Effector memory CD4-positive, alpha-beta T cell (primary cell): ENCODE data around the gene CLSTN3.

ENCODE experiments used
- DNase-seq, 3 donors: peaks; one replicate each; pipeline ENCODE4 v3.0.0-alpha.2; 2020
- H3K27ac ChIP-seq: 2 replicates; pipeline ENCODE4 v1.7.0; 2013; ENCODE audit warnings: mild to moderate bottlenecking, low read length, moderate library complexity; ENCODE audit not compliant: insufficient read depth, poor library complexity, severe bottlenecking
- H3K27me3 ChIP-seq: replicated peaks from 2 replicates; pipeline ENCODE4 v1.7.0; 2013; ENCODE audit warnings: mild to moderate bottlenecking, low read length; ENCODE audit not compliant: insufficient read depth, control insufficient read depth, poor library complexity, severe bottlenecking
- H3K36me3 ChIP-seq: 2 replicates; pipeline ENCODE4 v1.7.0; 2013; ENCODE audit warnings: mild to moderate bottlenecking, low read length, moderate library complexity; ENCODE audit not compliant: control insufficient read depth, insufficient read depth
- H3K4me1 ChIP-seq: 2 replicates; pipeline ENCODE4 v1.7.0; 2013; ENCODE audit warnings: low read length, mild to moderate bottlenecking; ENCODE audit not compliant: control insufficient read depth, insufficient read depth, poor library complexity, severe bottlenecking
- H3K4me3 ChIP-seq: 2 replicates; pipeline ENCODE4 v1.7.0; 2013; ENCODE audit warnings: low read length, low read depth, mild to moderate bottlenecking; ENCODE audit not compliant: insufficient read depth, poor library complexity, severe bottlenecking
- H3K9me3 ChIP-seq: 2 replicates; pipeline ENCODE4 v1.7.0; 2013; ENCODE audit warnings: mild to moderate bottlenecking, low read length, moderate library complexity; ENCODE audit not compliant: control insufficient read depth

The CLSTN3 gene

GRCh38 chr12:7093486-7093885 is 36.7 kb upstream of the CLSTN3 start:
- Histone ChIP-seq H3K4me1 (peaks cover 4% of the 10 kb centered on the region), H3K9me3 (no peaks in the 10 kb centered on the region), H3K27ac (no peak overlapping the region), H3K27me3 (no peaks in the 10 kb centered on the region), H3K36me3 (peaks cover 4% of the 10 kb centered on the region), H3K4me3 (no peak overlapping the region)
- DNase-seq, result no peak

- no peak overlapping the region for H3K4me3 ChIP-seq
These were observed 36.3 kb upstream of the CLSTN3 start for GRCh38 chr12:7093892-7094291.

GRCh38 chr12:7096006-7096932 is 33.9 kb upstream of the CLSTN3 start:
- no peaks in the 10 kb centered on the region for H3K27me3 ChIP-seq
- H3K36me3 ChIP-seq, result peaks cover 14% of the 10 kb centered on the region
- DNase-seq, result no peak
- peaks cover 4% of the 10 kb centered on the region for H3K4me1 ChIP-seq
- H3K27ac ChIP-seq, result no peak overlapping the region
- no peaks in the 10 kb centered on the region for H3K9me3 ChIP-seq
- no peak overlapping the region for H3K4me3 ChIP-seq

More at GRCh38 chr12:7093892-7094291, 36.3 kb upstream of the CLSTN3 start:
- no peaks in the 10 kb centered on the region for H3K9me3 ChIP-seq
- DNase-seq, result no peak
- peaks cover 5% of the 10 kb centered on the region for H3K36me3 ChIP-seq
- no peak overlapping the region for H3K27ac ChIP-seq
- H3K4me1 ChIP-seq, result peaks cover 4% of the 10 kb centered on the region
- H3K27me3 ChIP-seq, result no peaks in the 10 kb centered on the region

GRCh38 chr12:7096979-7097378 is 33.2 kb upstream of the CLSTN3 start:
- Histone ChIP-seq H3K27me3 (no peaks in the 10 kb centered on the region), H3K27ac (no peak overlapping the region), H3K4me1 (peaks cover 4% of the 10 kb centered on the region), H3K9me3 (no peaks in the 10 kb centered on the region), H3K4me3 (no peak overlapping the region), H3K36me3 (peaks cover 14% of the 10 kb centered on the region)
- DNase-seq, result no peak

- Histone ChIP-seq H3K36me3 (peaks cover 19% of the 10 kb centered on the region), H3K27me3 (no peaks in the 10 kb centered on the region), H3K9me3 (no peaks in the 10 kb centered on the region), H3K4me3 (no peak overlapping the region), H3K27ac (no peak overlapping the region), H3K4me1 (no peaks in the 10 kb centered on the region)
- no peak for DNase-seq
These were observed 30.7 kb upstream of the CLSTN3 start for GRCh38 chr12:7099290-7099996.

GRCh38 chr12:7100239-7100638 is 29.9 kb upstream of the CLSTN3 start:
- no peaks in the 10 kb centered on the region for H3K4me1 ChIP-seq
- no peaks in the 10 kb centered on the region for H3K27me3 ChIP-seq
- H3K9me3 ChIP-seq, result no peaks in the 10 kb centered on the region
- no peak overlapping the region for H3K4me3 ChIP-seq
- H3K27ac ChIP-seq, result no peak overlapping the region
- peaks cover 19% of the 10 kb centered on the region for H3K36me3 ChIP-seq
- no peak for DNase-seq

GRCh38 chr12:7101047-7101693 is 29.0 kb upstream of the CLSTN3 start:
- Histone ChIP-seq H3K27ac (no peak overlapping the region), H3K4me3 (no peak overlapping the region), H3K9me3 (no peaks in the 10 kb centered on the region), H3K4me1 (no peaks in the 10 kb centered on the region), H3K36me3 (peaks cover 19% of the 10 kb centered on the region), H3K27me3 (no peaks in the 10 kb centered on the region)
- DNase-seq, result no peak

GRCh38 chr12:7101694-7102131 is 28.5 kb upstream of the CLSTN3 start:
- Histone ChIP-seq H3K4me1 (no peaks in the 10 kb centered on the region), H3K4me3 (no peak overlapping the region), H3K27ac (no peak overlapping the region), H3K36me3 (peaks cover 19% of the 10 kb centered on the region), H3K9me3 (no peaks in the 10 kb centered on the region), H3K27me3 (no peaks in the 10 kb centered on the region)
- no peak for DNase-seq

GRCh38 chr12:7102582-7102981 is 27.6 kb upstream of the CLSTN3 start:
- Histone ChIP-seq H3K9me3 (no peaks in the 10 kb centered on the region), H3K36me3 (peaks cover 19% of the 10 kb centered on the region)

More at GRCh38 chr12:7102582-7102981, 27.6 kb upstream of the CLSTN3 start:
- no peaks in the 10 kb centered on the region for H3K27me3 ChIP-seq
- no peak for DNase-seq
- peaks cover under 1% of the 10 kb centered on the region for H3K4me1 ChIP-seq
- H3K4me3 ChIP-seq, result no peak overlapping the region
- no peak overlapping the region for H3K27ac ChIP-seq
